ENCODE data around the gene SLK. TPM values are rescaled to one million over a fixed set of nuclear protein-coding genes. Genes with fewer than 3 reads are reported as not detected.
A peak's percentile ranks its signal among the peaks of the same experiment; 100 is the strongest.

Gene SLK
- total and polyA plus RNA-seq, 10 of the 15 experiments (the other 5 are each of a cell fraction or from before 2014, with no cell fraction given), result 2.5 to 24.2 (median 11.1) TPM

GRCh38 chr10:103990121-103990520 lies 23.2 kb downstream of the SLK start:
- H3K9ac ChIP-seq (ENCODE audit: control insufficient read depth, insufficient read depth, low read length), result no peak overlapping the region
- TF ChIP-seq IKZF2 (IDR thresholded peaks at IDR 0.05), result peak in 1 of 2 experiments; percentile 49; a peak in 2 of 4 replicates
- peak; percentile 87 for TF ChIP-seq MTA2 (IDR thresholded peaks at IDR 0.05; ENCODE audit: low read depth)
- TF ChIP-seq BHLHE40 (IDR thresholded peaks at IDR 0.05; ENCODE audit: borderline replicate concordance in 1 of 2, low read depth in 2 of 2, low read length in 1 of 2), result peak in 1 of 2 experiments; percentile 57; a peak in 2 of 4 replicates
- TF ChIP-seq GATAD2B (conservative IDR thresholded peaks at IDR 0.05; ENCODE audit: low read depth), result 0 out of 2 replicates have a peak, but pooled peaks have one; percentile 23
- TF ChIP-seq RELB (IDR thresholded peaks at IDR 0.05; ENCODE audit: low read depth), result peak; percentile 89
- TF ChIP-seq ASH2L (IDR thresholded peaks at IDR 0.05; ENCODE audit: borderline replicate concordance, low read depth), result no peak
- TF ChIP-seq BCL11A (IDR thresholded peaks at IDR 0.05; ENCODE audit: low read depth, low read length), result 0 out of 2 replicates have a peak, but pooled peaks have one; percentile 28
- peak; percentile 41; the same call in 1 of the 2 replicates for TF ChIP-seq NBN (IDR thresholded peaks at IDR 0.05)
- TF ChIP-seq RFX5 (IDR thresholded peaks at IDR 0.05; ENCODE audit: low read depth, low read length), result peak; percentile 58; the same call in 1 of the 2 replicates
- TF ChIP-seq ATF7 (IDR thresholded peaks at IDR 0.05; ENCODE audit: low read depth), result peak; percentile 58; the same call in 1 of the 2 replicates
- TF ChIP-seq POU2F2 (IDR thresholded peaks at IDR 0.05; ENCODE audit: borderline replicate concordance, low read depth, low read length), result peak; percentile 36; the same call in 1 of the 3 replicates
- TF ChIP-seq SP1 (IDR thresholded peaks at IDR 0.05; ENCODE audit: low read depth, low read length), result no peak
- peak; percentile 46; the same call in 1 of the 2 replicates for TF ChIP-seq BMI1 (IDR thresholded peaks at IDR 0.05; ENCODE audit: borderline replicate concordance)
- TF ChIP-seq SMAD1 (IDR thresholded peaks at IDR 0.05; ENCODE audit: low read depth, partially characterized antibody), result no peak
- TF ChIP-seq IKZF1 (conservative IDR thresholded peaks at IDR 0.05), result peak; percentile 60
- TF ChIP-seq EP300 (IDR thresholded peaks at IDR 0.05; ENCODE audit: borderline replicate concordance in 1 of 2, control insufficient read depth in 1 of 2, low read depth in 2 of 2, low read length in 2 of 2), result peak in 1 of 2 experiments; percentile 65; a peak in 1 of 4 replicates
- no peak for TF ChIP-seq STAT1 (conservative IDR thresholded peaks at IDR 0.05)
- ChIA-PET CTCF (interaction anchor here (0.7 to 2.3 kb wide), 5 partner anchors 8 to 134 kb away, joined by 3 to 9 read pairs (median 4); partner anchors contain the start of gene SFR1), POLR2A (interaction anchor here (1.6 kb wide), 1 partner anchor 134 kb away, joined by 12 read pairs; no protein-coding TSS in a partner anchor), SMC1A (ENCODE audit: uncharacterized antibody, unreplicated experiment) (interaction anchor here (1.0 to 3.2 kb wide), 8 partner anchors 9 to 138 kb away, joined by 3 to 10 read pairs (median 4); no protein-coding TSS in a partner anchor), RAD21 (ENCODE audit: unreplicated experiment) (interaction anchor here (1.2 to 4.3 kb wide), 4 partner anchors 20 to 132 kb away, joined by 3 to 25 read pairs (median 4); partner anchors contain the start of gene SFR1)
- H3K9me3 ChIP-seq (replicated peaks; ENCODE audit: control insufficient read depth, insufficient read depth, low read length), result no peaks in the 10 kb centered on the region
- FAIRE-seq (peak; percentile 84), ATAC-seq (peak; percentile 83), DNase-seq (ENCODE audit: low read depth, low spot score) (no peak)
- H3K79me2 ChIP-seq (ENCODE audit: control insufficient read depth, insufficient read depth, low read length), result peaks cover 2% of the 10 kb centered on the region
- no peaks in the 10 kb centered on the region for H3K36me3 ChIP-seq (ENCODE audit: control insufficient read depth in 2 of 2, insufficient read depth in 2 of 2, low read length in 1 of 2)
- BruUV-seq (replicated peaks), result no TSS peak
- in situ Hi-C loops (cut with MboI), result no loop called here
- H2AFZ ChIP-seq (ENCODE audit: control insufficient read depth, low read depth, low read length), result no peak overlapping the region; the same call in 1 of the 2 replicates
- H3K27ac ChIP-seq (ENCODE audit: control insufficient read depth, insufficient read depth), result peak overlapping the region; percentile 20; the same call in 1 of the 2 replicates
- WGBS (ENCODE audit: insufficient coverage, insufficient replicate concordance, low lambda C conversion rate, missing lambda C conversion rate), result 51% methylated on average over 3 of the region's 3 CpGs
- no peak overlapping the region for H3K4me3 ChIP-seq
- intact Hi-C loops (cut with micrococcal nuclease; ENCODE audit: unreplicated experiment), result no loop called here
- H4K20me1 ChIP-seq (ENCODE audit: control insufficient read depth, insufficient read depth), result no peaks in the 10 kb centered on the region
- H3K27me3 ChIP-seq (replicated peaks in 1 of 2; ENCODE audit: control insufficient read depth in 2 of 2, insufficient read depth in 2 of 2, low read length in 1 of 2), result no peaks in the 10 kb centered on the region
- no peaks in the 10 kb centered on the region for H3K4me1 ChIP-seq (ENCODE audit: control insufficient read depth, insufficient read depth, low read length)
- H3K4me2 ChIP-seq (ENCODE audit: control insufficient read depth, insufficient read depth), result peak overlapping the region; percentile 38; the same call in 1 of the 2 replicates

Measured in GM12878 (cell line).